Measurements from ENCODE around the gene PDE6D. TPM values are rescaled to one million over a fixed set of nuclear protein-coding genes. Genes with fewer than 3 reads are reported as not detected.

PDE6D gene
- total and polyA plus RNA-seq, 2 of the 13 experiments (the other 11 are each of a cell fraction or from before 2014, with no cell fraction given) = 14.1 to 23.2 TPM

DNA sequence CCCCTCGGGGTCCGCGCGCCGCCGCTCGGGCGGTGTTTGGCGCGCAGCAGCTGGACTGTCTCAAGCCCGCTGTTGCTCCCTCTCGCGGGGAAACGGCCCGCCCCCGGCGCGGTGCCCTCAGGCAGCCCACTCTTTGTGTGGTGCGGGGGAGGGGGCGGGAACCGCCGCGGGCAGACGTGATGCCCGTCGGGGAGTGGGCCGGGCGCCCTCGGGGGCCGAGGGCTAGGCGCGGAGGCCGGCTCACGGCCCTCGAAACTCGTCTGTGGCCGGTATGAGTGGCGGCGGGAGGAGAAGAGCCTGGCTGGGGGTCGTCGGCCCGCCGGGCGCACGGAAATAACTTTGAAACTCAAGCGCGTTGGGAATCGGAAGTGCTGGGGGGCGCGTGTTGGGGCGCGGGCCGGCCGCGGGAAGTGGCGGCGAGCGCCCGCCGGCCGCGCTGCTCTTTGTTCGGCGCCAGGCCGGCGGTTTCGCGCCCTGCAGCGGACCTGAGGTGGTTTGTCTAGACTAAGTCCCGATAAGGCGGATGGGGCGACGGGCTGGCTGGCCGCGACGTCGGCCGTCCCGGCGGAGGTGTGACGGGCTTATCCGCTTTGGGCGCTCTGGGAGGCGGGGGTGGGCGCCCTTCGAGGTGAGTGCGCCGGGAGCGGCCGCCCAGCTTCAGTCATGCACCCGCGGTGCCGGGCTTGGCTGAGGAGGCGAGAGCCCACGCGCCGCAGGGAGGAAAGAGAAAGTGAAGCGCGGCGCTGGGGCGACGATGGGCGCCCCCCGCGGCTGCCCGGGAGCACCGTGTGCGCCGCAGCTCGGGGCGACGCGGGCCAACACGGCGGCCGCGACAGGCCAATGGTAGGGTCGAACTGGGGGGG lies 72.1 kb downstream of the PDE6D start (continued):
- no peak for TF ChIP-seq PRPF4 (IDR thresholded peaks at IDR 0.05; ENCODE audit: low read depth, low read length, poor library complexity, severe bottlenecking)
- TF ChIP-seq ZNF703 (CRISPR knock-in tag; IDR thresholded peaks at IDR 0.05; ENCODE audit: borderline replicate concordance) = 0 out of 2 replicates have a peak, but pooled peaks have one; percentile 14
- TF ChIP-seq ZNF713 (CRISPR knock-in tag; IDR thresholded peaks at IDR 0.05) = no peak
- TF ChIP-seq HOXD1 (CRISPR knock-in tag; IDR thresholded peaks at IDR 0.05) = no peak
- TF ChIP-seq MIXL1 (CRISPR knock-in tag; IDR thresholded peaks at IDR 0.05) = no peak
- peak; percentile 8; the same call in 1 of the 2 replicates for TF ChIP-seq GFI1 (CRISPR knock-in tag; IDR thresholded peaks at IDR 0.05; ENCODE audit: borderline replicate concordance)
- no peak for TF ChIP-seq ZNF33B (CRISPR knock-in tag; IDR thresholded peaks at IDR 0.05)
- 0 out of 2 replicates have a peak, but pooled peaks have one; percentile 82 for TF ChIP-seq MTF2 (CRISPR knock-in tag; IDR thresholded peaks at IDR 0.05; ENCODE audit: borderline replicate concordance)
- 0 out of 2 replicates have a peak, but pooled peaks have one; percentile 61 for TF ChIP-seq ZNF30 (CRISPR knock-in tag; IDR thresholded peaks at IDR 0.05)
- no peak for TF ChIP-seq RFX1 (IDR thresholded peaks at IDR 0.05)
- TF ChIP-seq ATM (IDR thresholded peaks at IDR 0.05; ENCODE audit: borderline replicate concordance) = no peak
- no peak; the same call in 1 of the 2 replicates for TF ChIP-seq MYPOP (CRISPR knock-in tag; IDR thresholded peaks at IDR 0.05)
- no peak; the same call in 1 of the 2 replicates for TF ChIP-seq ZNF780A (CRISPR knock-in tag; IDR thresholded peaks at IDR 0.05)
- peak; percentile 51; the same call in 1 of the 2 replicates for TF ChIP-seq EEA1 (CRISPR knock-in tag; IDR thresholded peaks at IDR 0.05; ENCODE audit: borderline replicate concordance)
- TF ChIP-seq ZNF460 (CRISPR knock-in tag; IDR thresholded peaks at IDR 0.05; ENCODE audit: borderline replicate concordance) = no peak
- TF ChIP-seq, protein P1, sequence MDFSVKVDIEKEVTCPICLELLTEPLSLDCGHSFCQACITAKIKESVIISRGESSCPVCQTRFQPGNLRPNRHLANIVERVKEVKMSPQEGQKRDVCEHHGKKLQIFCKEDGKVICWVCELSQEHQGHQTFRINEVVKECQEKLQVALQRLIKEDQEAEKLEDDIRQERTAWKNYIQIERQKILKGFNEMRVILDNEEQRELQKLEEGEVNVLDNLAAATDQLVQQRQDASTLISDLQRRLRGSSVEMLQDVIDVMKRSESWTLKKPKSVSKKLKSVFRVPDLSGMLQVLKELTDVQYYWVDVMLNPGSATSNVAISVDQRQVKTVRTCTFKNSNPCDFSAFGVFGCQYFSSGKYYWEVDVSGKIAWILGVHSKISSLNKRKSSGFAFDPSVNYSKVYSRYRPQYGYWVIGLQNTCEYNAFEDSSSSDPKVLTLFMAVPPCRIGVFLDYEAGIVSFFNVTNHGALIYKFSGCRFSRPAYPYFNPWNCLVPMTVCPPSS (IDR thresholded peaks at IDR 0.05) = no peak
- TF ChIP-seq ESRRA (CRISPR knock-in tag; IDR thresholded peaks at IDR 0.05; ENCODE audit: low read depth) = no peak
- no peak for TF ChIP-seq HHEX (CRISPR knock-in tag; IDR thresholded peaks at IDR 0.05)
- TF ChIP-seq SUZ12 (IDR thresholded peaks at IDR 0.05; ENCODE audit: low read depth, low read length) = no peak
- TF ChIP-seq NR2F1 (CRISPR knock-in tag; IDR thresholded peaks at IDR 0.05) = no peak
- TF ChIP-seq POGZ (CRISPR knock-in tag; IDR thresholded peaks at IDR 0.05) = no peak
- TF ChIP-seq EHMT2 (IDR thresholded peaks at IDR 0.05; ENCODE audit: borderline replicate concordance, low read depth, low read length) = no peak
- no peak for TF ChIP-seq ZNF432 (CRISPR knock-in tag; IDR thresholded peaks at IDR 0.05; ENCODE audit: borderline replicate concordance)
- TF ChIP-seq TMF1 (CRISPR knock-in tag; IDR thresholded peaks at IDR 0.05; ENCODE audit: low read depth) = no peak
- TF ChIP-seq ZNF33A (CRISPR knock-in tag; IDR thresholded peaks at IDR 0.05; ENCODE audit: borderline replicate concordance) = no peak
- no peak for TF ChIP-seq MAFG (CRISPR knock-in tag; IDR thresholded peaks at IDR 0.05)
- no peak for TF ChIP-seq NCOA2 (CRISPR knock-in tag; IDR thresholded peaks at IDR 0.05)
- no peak for TF ChIP-seq MAF1 (CRISPR knock-in tag; IDR thresholded peaks at IDR 0.05; ENCODE audit: borderline replicate concordance)
